Fibroblast of skin of right biceps (primary cell): ENCODE results near the gene CTCFL.

Source experiments
- DNase-seq: peaks from one replicate; pipeline ENCODE4 v3.0.0-alpha.2; 2013

Gene CTCFL

GRCh38 chr20:57559658-57560553, 35.0 kb upstream of the CTCFL start:
- DNase-seq = no peak

DNA sequence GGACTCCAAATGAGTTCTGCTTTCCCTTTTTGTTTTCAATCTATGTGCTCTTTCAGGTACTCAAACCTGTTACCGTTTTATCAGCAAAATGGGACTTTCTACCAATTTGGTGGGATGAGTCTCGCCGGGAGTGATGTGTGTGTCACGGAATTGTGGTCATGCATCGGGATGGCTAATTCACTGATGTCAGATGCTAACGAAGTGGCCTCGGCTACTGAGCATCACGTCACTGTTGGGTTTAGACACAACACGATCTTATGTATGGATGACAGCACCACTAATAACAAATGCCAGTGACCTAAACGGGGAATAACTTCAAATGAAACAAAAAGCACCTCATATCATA, 34.3 kb upstream of the CTCFL start:
- DNase-seq = no peak

DNA sequence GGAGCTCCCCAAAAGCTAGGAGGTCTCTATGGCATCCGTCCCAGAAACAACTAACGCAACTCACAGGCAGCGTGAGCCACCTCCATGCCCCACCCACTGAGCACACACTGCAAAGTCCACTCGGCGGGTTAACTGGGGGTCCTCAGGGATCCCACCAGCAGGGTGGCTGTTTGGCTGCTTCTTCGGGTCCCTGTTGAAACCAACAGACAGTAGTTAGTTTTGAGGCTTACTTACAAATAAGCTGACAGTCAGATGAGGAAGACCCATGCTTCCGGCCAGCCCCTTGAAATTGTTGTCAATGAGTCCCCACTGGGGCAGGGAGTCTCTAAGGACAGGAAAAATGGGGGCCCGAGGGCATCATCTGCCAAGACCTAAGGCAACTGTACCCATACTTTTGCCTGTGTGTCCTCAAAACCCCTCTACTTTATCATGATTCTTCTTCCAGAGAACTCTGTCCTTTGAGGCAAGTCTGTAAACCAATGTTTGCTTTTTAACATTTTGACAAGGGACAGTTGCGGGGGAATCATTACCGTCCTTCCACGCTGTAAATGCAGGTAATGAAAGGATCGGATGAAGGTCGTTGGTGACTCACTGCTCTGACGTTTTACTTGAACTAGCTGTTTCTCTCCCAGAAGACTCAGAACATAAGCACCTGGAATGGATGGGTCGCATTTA, 33.8 kb upstream of the CTCFL start:
- DNase-seq = no peak

DNA sequence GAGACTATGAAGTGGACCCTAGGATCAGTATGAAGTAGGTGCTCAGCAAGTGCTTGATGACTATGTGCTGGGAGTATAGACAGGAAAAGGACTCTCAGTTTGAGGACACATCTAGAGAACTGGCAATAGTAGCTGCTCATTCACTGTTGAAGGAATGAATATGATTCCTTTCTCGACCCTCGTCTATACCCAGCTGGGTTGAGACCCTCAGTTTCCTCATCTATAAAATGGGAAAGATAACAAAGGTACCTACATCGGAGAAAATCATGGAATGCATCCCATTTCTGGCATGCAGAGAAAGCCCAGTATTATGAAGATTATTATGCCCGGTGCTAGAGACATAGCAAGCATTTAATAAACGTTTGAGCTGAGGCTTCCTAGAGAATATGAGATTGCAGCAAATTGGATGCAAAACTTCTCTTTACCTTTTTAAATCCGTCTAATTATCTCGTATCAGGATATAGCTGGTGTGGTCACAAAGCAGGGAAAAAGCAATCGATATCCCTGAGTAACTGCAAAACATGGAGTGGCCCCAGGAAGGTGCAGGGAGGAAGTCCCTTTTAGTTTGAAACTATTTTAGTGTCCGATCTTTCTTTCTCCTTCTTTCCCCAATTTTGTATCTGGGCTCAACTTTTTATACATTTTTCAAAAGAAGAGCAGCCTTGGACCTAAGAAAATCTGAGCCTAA, 33.1 kb upstream of the CTCFL start:
- no peak for DNase-seq

DNA sequence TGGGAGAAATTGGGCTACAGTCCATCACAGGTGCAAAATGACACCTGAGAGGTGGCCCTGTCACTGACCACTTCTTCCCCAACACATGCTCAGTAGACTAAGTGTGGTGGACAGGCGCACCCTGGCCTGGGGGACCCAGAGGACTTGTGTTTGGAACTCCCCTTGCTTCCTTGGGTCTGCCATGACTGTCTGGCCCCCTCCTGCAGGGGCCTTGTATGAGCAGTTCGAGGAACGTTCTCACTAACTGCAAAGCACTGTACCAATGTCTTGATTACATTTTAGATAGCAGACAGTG, 32.0 kb upstream of the CTCFL start:
- no peak for DNase-seq

DNA sequence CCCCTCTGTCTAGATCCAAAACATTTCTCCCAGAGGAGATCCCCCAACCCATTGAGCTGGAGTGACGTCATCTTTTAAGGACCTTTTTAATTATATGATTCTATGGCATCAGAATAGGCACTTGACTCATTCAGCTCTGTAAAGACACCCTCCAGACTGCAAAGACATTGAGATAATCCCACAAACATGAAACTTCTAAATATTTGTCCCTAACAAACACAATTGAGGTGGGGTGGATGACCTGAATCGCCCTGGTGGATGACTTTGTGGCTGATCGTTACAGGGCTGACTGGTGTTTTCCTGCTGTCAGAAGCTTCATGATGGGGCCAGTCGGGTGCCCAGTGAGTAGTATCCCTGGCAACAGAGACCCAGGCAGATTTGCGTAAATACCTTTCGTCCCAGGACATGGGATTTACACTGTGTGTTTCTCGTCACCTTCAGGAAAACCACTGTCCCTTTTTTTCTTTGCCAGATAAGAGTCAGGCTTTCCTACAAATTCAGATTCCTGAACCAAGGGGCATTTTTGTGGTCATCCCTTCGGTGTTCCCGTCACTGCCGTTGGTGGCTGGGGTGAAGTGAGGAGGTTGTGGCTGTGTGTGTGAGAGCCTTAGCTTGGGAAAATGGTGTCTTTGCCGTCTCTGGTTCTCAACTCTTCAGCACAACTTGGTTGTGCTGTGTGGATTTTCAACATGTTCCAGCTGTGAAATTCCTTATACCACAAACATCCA, 30.7 kb upstream of the CTCFL start:
- no peak for DNase-seq

- no peak for DNase-seq
Measured at GRCh38 chr20:57553376-57554018, 28.6 kb upstream of the CTCFL start.

DNA sequence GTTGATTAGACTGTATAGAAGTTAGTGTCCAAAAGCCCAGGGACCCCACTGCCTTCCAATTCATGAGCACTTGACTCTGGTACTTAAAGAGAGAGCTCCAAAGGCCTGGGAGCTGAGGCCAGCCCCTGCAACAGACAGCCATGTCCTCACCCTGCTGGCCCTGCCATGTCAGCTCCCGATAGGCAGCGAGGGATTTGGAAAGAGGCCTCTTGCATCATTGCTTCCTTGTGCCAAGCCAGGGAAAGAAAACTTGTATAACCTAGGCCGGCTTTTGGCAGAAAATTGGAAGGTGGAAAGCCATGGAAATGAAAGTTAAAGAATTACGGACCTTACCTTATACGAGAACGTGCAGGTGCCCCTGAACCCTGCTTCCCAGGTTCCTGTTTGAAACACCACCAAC, 27.5 kb upstream of the CTCFL start:
- DNase-seq = no peak

GRCh38 chr20:57548177-57549058, 23.5 kb upstream of the CTCFL start:
- no peak for DNase-seq

DNA sequence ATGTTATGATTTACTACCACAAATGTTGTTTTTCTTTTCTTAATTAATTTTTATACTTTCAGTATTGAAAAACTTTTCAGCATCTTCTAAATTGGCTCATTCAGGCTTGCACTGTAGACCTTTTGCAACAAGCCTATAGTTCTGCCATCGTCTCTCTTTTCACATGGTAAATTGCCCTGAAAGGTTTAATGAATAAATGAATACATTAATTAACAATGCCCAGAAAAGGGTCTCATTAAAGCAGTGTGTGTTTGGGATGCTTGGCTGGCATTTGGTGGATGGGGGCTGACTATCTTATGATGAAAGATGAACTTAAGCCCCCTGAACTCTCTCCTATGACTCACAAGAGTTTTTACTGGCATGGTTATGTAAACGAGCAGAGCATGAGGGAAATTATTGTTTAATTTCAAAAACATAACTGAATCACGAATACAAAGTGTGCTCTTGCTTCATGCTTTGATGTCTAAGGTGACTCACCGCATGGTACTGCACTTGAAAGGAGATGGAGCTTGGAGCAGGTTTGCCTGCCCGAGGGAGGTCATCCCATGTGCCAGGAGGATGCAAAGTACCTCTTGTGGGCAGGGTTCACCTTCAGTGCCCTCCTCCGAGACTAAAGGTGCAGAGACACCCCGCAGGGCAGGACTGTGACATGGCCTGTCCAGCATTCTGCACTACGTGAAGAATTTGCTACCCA, 22.2 kb upstream of the CTCFL start:
- no peak for DNase-seq

GRCh38 chr20:57545927-57546662, 21.2 kb upstream of the CTCFL start:
- DNase-seq = no peak

GRCh38 chr20:57544838-57545564, 20.1 kb upstream of the CTCFL start:
- DNase-seq = no peak

- DNase-seq = no peak
Measured at GRCh38 chr20:57543754-57544153, 18.8 kb upstream of the CTCFL start.

DNA sequence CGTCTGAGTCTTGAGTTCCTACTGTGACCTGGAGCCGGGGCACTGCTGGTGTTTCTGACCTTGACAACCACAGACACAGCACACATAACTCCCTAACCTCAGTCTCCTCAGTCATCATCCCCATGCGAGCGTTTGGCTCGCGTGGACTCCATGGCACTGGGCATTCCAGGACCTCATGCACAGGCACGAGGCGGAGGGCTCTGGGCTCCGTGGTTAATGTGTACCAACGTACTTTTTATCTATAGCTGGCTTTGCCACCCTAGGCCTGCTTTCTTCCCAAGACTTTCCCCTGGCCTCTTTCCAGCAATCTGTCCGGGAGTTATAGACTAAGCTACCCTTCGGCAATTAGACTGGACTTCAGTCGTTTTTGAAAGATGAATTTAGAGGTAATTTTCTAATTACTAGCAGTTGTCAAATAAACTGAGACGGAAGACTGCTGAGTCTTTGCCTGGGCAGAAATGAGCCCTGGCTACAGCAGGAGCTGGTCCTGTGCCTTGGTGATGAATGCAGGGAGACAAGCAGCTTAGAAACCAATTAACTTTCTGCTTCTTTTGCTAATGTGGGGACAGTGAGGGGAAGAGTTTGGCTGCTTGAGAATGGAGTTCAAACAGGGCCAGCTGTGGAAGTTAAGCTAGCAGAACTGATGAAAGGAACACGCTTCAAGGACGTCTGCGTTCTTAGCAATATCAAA, 16.1 kb upstream of the CTCFL start:
- DNase-seq = no peak

- no peak for DNase-seq
Measured at GRCh38 chr20:57539889-57540288, 14.9 kb upstream of the CTCFL start.

GRCh38 chr20:57537822-57538221, 12.9 kb upstream of the CTCFL start:
- no peak for DNase-seq

DNA sequence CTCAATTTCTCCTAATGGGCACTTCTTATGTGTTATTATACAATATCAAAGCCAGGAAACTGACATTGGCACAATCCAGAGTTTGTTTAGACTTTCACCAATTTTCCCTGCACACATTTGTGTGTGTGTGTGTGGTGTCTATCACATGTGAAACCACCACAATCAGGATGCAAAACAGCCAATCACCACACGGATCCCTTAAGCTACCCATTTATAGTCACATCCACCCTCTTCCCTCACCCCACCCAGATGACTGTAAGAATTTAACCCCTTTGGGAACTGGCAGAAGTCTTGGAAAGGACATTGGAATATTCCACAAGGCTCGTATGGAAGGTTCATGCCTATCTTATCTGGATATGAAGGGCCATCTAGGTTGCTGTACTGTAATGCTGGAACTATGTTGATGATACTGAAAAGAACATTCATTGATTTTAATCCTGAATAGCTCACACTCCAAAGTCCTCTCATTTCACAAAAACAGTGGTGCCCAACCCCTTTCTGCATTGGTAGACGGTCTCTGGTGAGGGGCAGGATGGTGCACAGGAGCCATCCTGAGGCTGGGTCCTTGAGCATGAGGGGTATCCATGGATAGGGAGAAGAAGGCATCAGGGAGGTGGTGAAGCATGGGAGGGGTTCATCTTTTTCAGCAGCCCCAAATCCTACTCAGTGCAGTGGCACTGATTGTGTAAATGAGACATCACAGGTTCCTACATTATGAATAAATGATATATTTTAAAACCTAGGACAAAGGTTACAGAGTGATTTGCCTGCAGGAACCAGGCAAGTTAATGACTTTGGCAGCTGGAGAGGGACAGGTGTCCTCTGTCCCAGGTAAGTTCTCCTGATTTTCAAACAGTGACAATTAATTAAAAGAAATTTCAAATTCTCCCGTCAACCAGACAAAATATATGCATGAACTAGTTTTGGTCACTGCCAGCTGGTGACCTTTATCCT, 12.1 kb upstream of the CTCFL start:
- no peak for DNase-seq

GRCh38 chr20:57536120-57536708, 11.3 kb upstream of the CTCFL start:
- DNase-seq = no peak
